ENCODE results near the gene GMPR2.

DNA sequence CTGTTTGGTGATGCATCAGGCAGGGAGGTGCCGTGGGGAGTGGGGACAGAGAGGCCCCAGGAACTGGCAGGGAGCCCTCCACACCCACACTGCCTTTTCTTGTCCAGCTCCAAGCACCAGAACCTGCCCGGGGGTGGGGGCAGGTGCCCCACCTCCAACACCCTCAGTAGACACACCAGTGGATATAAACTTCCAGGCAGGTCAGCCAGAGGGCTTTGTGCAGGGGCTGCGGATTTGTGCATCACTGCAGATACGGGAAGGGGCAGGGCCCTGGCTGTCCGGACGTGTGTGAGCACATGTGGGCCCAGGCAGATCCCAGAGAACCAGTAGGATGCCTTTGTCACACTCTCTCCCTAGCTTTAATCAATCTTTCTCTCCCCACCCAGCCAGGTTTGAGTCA lies 31.6 kb downstream of the GMPR2 start:
- TF ChIP-seq, protein P1, sequence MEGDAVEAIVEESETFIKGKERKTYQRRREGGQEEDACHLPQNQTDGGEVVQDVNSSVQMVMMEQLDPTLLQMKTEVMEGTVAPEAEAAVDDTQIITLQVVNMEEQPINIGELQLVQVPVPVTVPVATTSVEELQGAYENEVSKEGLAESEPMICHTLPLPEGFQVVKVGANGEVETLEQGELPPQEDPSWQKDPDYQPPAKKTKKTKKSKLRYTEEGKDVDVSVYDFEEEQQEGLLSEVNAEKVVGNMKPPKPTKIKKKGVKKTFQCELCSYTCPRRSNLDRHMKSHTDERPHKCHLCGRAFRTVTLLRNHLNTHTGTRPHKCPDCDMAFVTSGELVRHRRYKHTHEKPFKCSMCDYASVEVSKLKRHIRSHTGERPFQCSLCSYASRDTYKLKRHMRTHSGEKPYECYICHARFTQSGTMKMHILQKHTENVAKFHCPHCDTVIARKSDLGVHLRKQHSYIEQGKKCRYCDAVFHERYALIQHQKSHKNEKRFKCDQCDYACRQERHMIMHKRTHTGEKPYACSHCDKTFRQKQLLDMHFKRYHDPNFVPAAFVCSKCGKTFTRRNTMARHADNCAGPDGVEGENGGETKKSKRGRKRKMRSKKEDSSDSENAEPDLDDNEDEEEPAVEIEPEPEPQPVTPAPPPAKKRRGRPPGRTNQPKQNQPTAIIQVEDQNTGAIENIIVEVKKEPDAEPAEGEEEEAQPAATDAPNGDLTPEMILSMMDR (IDR thresholded peaks at IDR 0.05; ENCODE audit: borderline replicate concordance, extremely low read depth, low read length, poor library complexity, severe bottlenecking) = no peak
- TF ChIP-seq EZH2 (IDR thresholded peaks at IDR 0.05; ENCODE audit: borderline replicate concordance, low read depth, low read length, severe bottlenecking) = no peak
